ENCODE data around the gene KLHL17.

GRCh38 chr1:919271-919872 lies 41.0 kb upstream of the KLHL17 start:
- TF ChIP-seq, protein P1, sequence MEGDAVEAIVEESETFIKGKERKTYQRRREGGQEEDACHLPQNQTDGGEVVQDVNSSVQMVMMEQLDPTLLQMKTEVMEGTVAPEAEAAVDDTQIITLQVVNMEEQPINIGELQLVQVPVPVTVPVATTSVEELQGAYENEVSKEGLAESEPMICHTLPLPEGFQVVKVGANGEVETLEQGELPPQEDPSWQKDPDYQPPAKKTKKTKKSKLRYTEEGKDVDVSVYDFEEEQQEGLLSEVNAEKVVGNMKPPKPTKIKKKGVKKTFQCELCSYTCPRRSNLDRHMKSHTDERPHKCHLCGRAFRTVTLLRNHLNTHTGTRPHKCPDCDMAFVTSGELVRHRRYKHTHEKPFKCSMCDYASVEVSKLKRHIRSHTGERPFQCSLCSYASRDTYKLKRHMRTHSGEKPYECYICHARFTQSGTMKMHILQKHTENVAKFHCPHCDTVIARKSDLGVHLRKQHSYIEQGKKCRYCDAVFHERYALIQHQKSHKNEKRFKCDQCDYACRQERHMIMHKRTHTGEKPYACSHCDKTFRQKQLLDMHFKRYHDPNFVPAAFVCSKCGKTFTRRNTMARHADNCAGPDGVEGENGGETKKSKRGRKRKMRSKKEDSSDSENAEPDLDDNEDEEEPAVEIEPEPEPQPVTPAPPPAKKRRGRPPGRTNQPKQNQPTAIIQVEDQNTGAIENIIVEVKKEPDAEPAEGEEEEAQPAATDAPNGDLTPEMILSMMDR (IDR thresholded peaks at IDR 0.05) = no peak
- TF ChIP-seq POLR2A (IDR thresholded peaks at IDR 0.05) = no peak

Measured in prostate gland (tissue), 2 donors.